HG02588 (cell line): Measurements from ENCODE around the gene HACE1.
A peak's percentile ranks its signal among the peaks of the same experiment; 100 is the strongest.
"Not testable (repeated sequence)": the region's sequence is repeated elsewhere in the genome, so short reads cannot be mapped to it uniquely, and the experiment has no call there.

Source experiments
- ATAC-seq: cut with Tn5 transposase; IDR thresholded peaks from one replicate; pipeline ENCODE4 v1.9.1; 2021; ENCODE audit warnings: mild to moderate bottlenecking, moderate library complexity; ENCODE audit not compliant: unreplicated experiment

The HACE1 gene

GRCh38 chr6:104835782-104836181 lies 23.9 kb downstream of the HACE1 start:
- no peak for ATAC-seq

- ATAC-seq, result no peak
These were observed 30.3 kb downstream of the HACE1 start for GRCh38 chr6:104829183-104829958.

DNA sequence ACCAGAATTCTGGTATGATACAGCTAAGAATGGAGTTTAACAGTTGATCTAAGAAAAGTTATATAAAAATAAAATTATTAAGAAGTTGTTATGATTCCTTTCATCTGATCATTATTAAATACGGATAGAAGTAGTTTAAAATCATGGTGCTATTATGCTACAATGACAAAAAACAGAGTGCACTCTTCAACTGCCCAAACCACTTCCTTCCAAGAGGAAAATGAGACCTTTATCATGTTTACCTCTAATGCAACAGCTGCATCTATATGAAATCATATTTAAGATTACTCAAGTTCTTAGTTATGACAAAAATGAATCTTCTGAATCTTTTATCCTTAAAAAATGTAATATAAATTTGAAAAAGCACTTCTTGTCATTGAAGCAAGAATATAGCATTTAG lies 31.2 kb downstream of the HACE1 start:
- no peak for ATAC-seq

DNA sequence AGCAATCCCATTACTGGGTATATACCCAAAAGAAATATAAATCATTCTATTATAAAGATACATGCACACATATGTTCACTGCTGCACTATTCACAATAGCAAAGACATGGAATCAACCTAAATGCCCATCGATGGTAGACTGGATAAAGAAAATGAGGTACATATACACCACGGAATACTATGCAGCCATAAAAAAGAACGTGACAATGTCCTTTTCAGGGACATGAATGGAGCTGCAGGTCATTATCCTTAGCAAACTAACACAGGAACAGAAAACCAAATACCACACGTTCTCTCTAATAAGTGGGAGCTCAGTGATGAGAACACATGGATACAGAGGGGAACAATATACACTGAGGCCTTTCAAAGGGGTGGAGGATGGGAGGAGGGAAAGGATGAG lies 38.9 kb downstream of the HACE1 start:
- not testable (repeated sequence) for ATAC-seq

- ATAC-seq, result no peak
These were observed 43.6 kb downstream of the HACE1 start for GRCh38 chr6:104816125-104816524.

DNA sequence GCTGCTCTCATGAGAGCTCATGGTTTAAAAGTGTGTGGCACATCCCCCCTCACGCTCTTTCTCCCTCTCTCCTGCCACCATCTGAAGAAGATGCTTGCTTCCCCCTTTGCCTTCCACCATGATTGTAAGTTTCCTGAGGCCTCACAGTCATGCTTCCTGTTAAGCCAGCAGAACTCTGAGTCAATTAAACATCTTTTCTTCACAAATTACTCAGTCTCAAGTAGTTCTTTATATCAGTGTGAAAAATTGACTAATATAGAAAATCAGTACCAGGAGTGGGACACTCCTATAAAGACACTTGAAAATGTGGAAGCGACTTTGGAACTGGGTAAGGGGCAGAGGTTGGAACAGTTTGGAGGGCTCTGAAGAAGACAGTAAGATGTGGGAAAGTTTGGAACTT lies 45.0 kb downstream of the HACE1 start:
- ATAC-seq, result no peak

- ATAC-seq, result no peak
These were observed 46.2 kb downstream of the HACE1 start for GRCh38 chr6:104813552-104813951.

DNA sequence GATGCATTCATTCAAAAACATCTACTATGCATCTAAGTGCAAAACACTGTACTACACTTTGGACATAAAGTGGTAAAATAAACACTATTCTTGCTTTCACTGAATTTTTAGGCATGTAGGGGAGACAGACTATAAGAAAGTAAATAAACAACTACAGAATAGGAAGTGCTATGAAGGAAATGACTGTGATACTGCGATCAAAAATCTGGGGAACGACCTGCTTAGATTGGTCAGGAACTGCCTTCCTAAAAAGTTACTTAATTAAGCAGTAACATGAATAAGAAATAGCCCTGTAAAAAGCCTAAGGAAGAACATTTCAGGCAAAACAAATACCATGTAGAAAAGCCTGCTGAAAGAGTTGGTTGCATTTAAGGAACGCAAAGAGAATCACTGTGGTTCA lies 50.6 kb downstream of the HACE1 start:
- no peak for ATAC-seq

- not testable (repeated sequence) for ATAC-seq
These were observed 54.4 kb downstream of the HACE1 start for GRCh38 chr6:104805335-104805734.

DNA sequence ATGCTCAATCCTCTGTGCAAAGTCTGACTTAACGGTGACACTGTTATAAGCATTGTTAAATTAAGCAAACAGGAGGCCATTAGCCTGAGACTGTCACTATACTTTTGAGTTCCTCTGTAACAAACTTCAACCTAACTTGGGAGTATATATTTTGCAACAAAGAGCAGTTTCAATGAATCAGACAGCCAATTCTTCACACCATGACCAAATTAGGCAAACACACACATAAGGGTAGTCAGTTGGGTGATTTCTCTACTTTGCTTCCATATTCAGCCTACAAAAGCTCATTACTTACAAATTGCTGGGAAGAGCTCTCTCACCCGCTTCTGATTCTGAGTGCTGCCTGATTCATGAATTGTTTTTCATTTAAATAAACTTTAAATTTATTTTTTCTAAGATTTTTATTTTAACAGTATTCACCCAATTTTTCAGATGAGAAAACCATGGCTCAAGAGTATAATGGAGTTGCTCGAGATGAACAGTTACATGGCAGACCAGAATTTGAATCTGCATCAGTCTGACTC lies 60.5 kb downstream of the HACE1 start:
- ATAC-seq, result no peak

GRCh38 chr6:104796031-104796785 lies 63.5 kb downstream of the HACE1 start:
- ATAC-seq, result no peak

DNA sequence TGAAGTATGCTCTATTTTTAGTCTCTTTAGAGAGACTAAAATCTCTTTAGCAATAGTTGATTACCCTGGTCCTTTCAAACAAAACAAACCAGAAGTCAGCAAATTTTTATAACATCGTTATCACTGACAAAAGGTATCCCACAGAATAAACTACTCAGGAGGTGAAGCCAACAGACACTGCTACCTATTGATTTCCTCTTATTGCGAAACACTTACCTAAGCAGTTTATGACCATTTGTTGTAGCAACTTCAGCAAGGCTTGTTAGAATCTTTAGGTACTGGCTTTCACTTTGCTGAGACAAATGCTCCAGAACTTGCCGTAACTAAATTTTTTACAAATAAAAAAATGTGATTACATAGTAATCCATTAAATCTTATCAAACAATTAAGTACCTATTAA lies 64.4 kb downstream of the HACE1 start:
- ATAC-seq, result no peak

- ATAC-seq, result peak; percentile 85
These were observed 69.9 kb downstream of the HACE1 start for GRCh38 chr6:104789770-104790190.

GRCh38 chr6:104788400-104788799 lies 71.3 kb downstream of the HACE1 start:
- no peak for ATAC-seq

GRCh38 chr6:104787305-104787704 lies 72.4 kb downstream of the HACE1 start:
- no peak for ATAC-seq

GRCh38 chr6:104784884-104785283 lies 74.8 kb downstream of the HACE1 start:
- ATAC-seq, result no peak

GRCh38 chr6:104771258-104771832 lies 88.4 kb downstream of the HACE1 start:
- no peak for ATAC-seq

DNA sequence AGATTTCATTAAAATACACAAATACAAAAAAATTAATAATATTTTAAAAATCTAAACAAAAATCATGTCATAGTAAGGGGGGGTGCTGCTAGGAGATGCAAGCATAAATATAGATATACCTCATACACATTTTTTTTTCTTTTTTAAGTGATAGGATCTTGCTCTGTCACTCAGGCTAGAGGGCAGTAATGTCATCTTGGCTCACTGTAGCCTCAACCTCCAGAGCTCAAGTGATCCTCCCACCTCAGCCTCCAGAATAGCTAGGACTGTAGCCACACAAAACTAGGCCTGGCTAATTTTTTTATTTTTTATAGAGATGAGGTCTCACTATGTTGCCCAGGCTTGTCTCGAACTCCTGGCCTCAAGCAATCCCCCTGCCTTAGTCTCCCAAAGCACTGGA lies 90.8 kb downstream of the HACE1 start:
- no peak for ATAC-seq

GRCh38 chr6:104766595-104766994 lies 93.1 kb downstream of the HACE1 start:
- no peak for ATAC-seq

- ATAC-seq, result no peak
These were observed 104.8 kb downstream of the HACE1 start for GRCh38 chr6:104754788-104755409.

GRCh38 chr6:104753251-104753650 lies 106.5 kb downstream of the HACE1 start:
- no peak for ATAC-seq
